HepG2 (cell line): ENCODE data around the gene ACSF3. TPM values are rescaled to one million over a fixed set of nuclear protein-coding genes. Genes with fewer than 3 reads are reported as not detected.
A peak's percentile ranks its signal among the peaks of the same experiment; 100 is the strongest.

Experiments
- ATAC-seq: fragments of 200-7000 bp; cut with Tn5 transposase; 3 replicates; pipeline ENCODE4 v1.9.1; 2020; ENCODE audit warnings: mild to moderate bottlenecking, moderate library complexity
- BruUV-seq: library from RNA; stranded (reverse); fragments of 400-500 nt; replicated peaks from 2 replicates; lab custom pipeline; 2021; lab: Mats Ljungman, UMichigan
- CTCF ChIA-PET: fragments of 300-600 bp; formaldehyde crosslinking; extraction: SDS; loops from one replicate; lab custom pipeline; 2021; ENCODE audit warnings: low total read pairs, inconsistent platforms, low intra/inter-chr PET ratio; lab: Yijun Ruan, JAX
- POLR2A ChIA-PET: fragments of 350-600 bp; sonication (Branson Sonifier 250); formaldehyde crosslinking; loops from one replicate; lab custom pipeline; 2020; ENCODE audit warnings: antibody characterized with exemption, inconsistent platforms; lab: Yijun Ruan, JAX
- DNase-seq: peaks from one replicate; pipeline ENCODE4 v3.0.0-alpha.2; 2015; ENCODE audit warnings: low spot score
- FAIRE-seq: peaks from 3 replicates; lab custom pipeline; 2011; peaks lifted over from hg19 to GRCh38; lab: Jason Lieb, UNC
- H2AFZ ChIP-seq: one replicate; pipeline ENCODE4 v1.6.1; 2011; ENCODE audit warnings: low read length, inconsistent platforms
- H3K27ac ChIP-seq: fragments of 300-600 bp; 3 replicates; pipeline ENCODE4 v1.8.0; 2011; ENCODE audit warnings: mixed run types, mild to moderate bottlenecking, mixed read lengths, low read length, inconsistent platforms; ENCODE audit not compliant: insufficient read depth; ENCODE audit errors: extremely low read length
- H3K27me3 ChIP-seq, 2 experiments: fragments of 200-600 bp in 1 of 2; 2 replicates in 1 of 2; 3 replicates in 1 of 2; pipeline versions ENCODE4 v1.6.0 to v1.8.0; 2011; ENCODE audit warnings: low read length in 2 of 2, mild to moderate bottlenecking in 2 of 2, moderate library complexity in 2 of 2, inconsistent platforms in 1 of 2; ENCODE audit not compliant: insufficient read depth in 2 of 2, control insufficient read depth in 1 of 2
- H3K36me3 ChIP-seq, 2 experiments: fragments of 200-600 bp in 1 of 2; replicated peaks in 1 of 2; 2 replicates in 1 of 2; 3 replicates in 1 of 2; pipeline versions ENCODE4 v1.5.1 to v1.8.0; 2011; ENCODE audit warnings: low read length in 2 of 2, inconsistent platforms in 1 of 2; ENCODE audit not compliant: insufficient read depth in 2 of 2, control insufficient read depth in 1 of 2
- H3K4me1 ChIP-seq: 2 replicates; pipeline ENCODE4 v1.5.1; 2012; ENCODE audit warnings: low read length, inconsistent platforms; ENCODE audit not compliant: insufficient read depth
- H3K4me2 ChIP-seq: 2 replicates; pipeline ENCODE4 v1.6.0; 2011; ENCODE audit warnings: low read depth, low read length, inconsistent platforms
- H3K4me3 ChIP-seq, 3 experiments: fragments of 200-600 bp in 1 of 3; sonication (generic), shearing (Covaris generic) in 1 of 3; replicated peaks in 1 of 3; 2 replicates each; pipeline ENCODE4 v1.5.1; 2011 to 2016; ENCODE audit warnings: low read length in 3 of 3, inconsistent platforms in 2 of 3, low read depth in 2 of 3, mild to moderate bottlenecking in 2 of 3, control low read depth in 1 of 3, mixed read lengths in 1 of 3; ENCODE audit not compliant: insufficient read depth in 1 of 3
- H3K79me2 ChIP-seq: one replicate; pipeline ENCODE4 v1.6.1; 2011; ENCODE audit warnings: low read length, inconsistent platforms; ENCODE audit not compliant: insufficient read depth
- H3K9ac ChIP-seq: 2 replicates; pipeline ENCODE4 v1.6.0; 2011; ENCODE audit warnings: mild to moderate bottlenecking, low read depth, low read length, inconsistent platforms; ENCODE audit not compliant: insufficient read depth
- H3K9me3 ChIP-seq: 2 replicates; pipeline ENCODE4 v1.5.1; 2012; ENCODE audit warnings: mild to moderate bottlenecking, low read length
- H4K20me1 ChIP-seq: 2 replicates; pipeline ENCODE4 v1.6.0; 2011; ENCODE audit warnings: inconsistent platforms, mild to moderate bottlenecking, low read length, moderate library complexity; ENCODE audit not compliant: insufficient read depth
- AGO2 ChIP-seq: fragments of 200-400 bp; formaldehyde crosslinking; optimal IDR thresholded peaks from 2 replicates; pipeline ENCODE3; 2017; ENCODE audit warnings: mild to moderate bottlenecking, low read depth, low read length, moderate library complexity
- EEA1 ChIP-seq: sonication (generic); formaldehyde crosslinking; IDR thresholded peaks from 2 replicates; pipeline ENCODE4 v1.5.1; 2020; ENCODE audit warnings: mild to moderate bottlenecking, missing genetic modification reagents, borderline replicate concordance
- HIC2 ChIP-seq: sonication (generic); formaldehyde crosslinking; IDR thresholded peaks from 2 replicates; pipeline ENCODE4 v1.9.0; 2022; ENCODE audit warnings: low read depth, missing genetic modification reagents
- HNRNPL ChIP-seq: fragments of 200-400 bp; formaldehyde crosslinking; IDR thresholded peaks from 2 replicates; pipeline ENCODE4 v1.6.1; 2017; ENCODE audit warnings: mild to moderate bottlenecking, low read depth, low read length
- MTF2 ChIP-seq: sonication (generic); formaldehyde crosslinking; IDR thresholded peaks from 2 replicates; pipeline ENCODE4 v1.5.0; 2020; ENCODE audit warnings: missing genetic modification reagents, borderline replicate concordance
- NR2C2 ChIP-seq: sonication (generic); formaldehyde crosslinking; IDR thresholded peaks from 2 replicates; pipeline ENCODE4 v1.4.0; 2020; ENCODE audit warnings: missing genetic modification reagents, mild to moderate bottlenecking, moderate library complexity, borderline replicate concordance
- RBFOX2 ChIP-seq: fragments of 200-400 bp; formaldehyde crosslinking; IDR thresholded peaks from 2 replicates; pipeline ENCODE4 v1.6.1; 2017; ENCODE audit warnings: low read depth, mild to moderate bottlenecking, low read length
- SMARCC2 ChIP-seq: fragments of 450-650 bp; IDR thresholded peaks from 2 replicates; pipeline ENCODE4 v1.6.1; 2017; ENCODE audit warnings: antibody characterized with exemption, mild to moderate bottlenecking
- ZMYM4 ChIP-seq: sonication (generic); formaldehyde crosslinking; IDR thresholded peaks from 2 replicates; pipeline ENCODE4 v1.8.1; 2023; ENCODE audit warnings: mild to moderate bottlenecking, missing genetic modification reagents
- ZNF17 ChIP-seq: sonication (generic); formaldehyde crosslinking; IDR thresholded peaks from 2 replicates; pipeline ENCODE4 v1.5.0; 2020; ENCODE audit warnings: mild to moderate bottlenecking, missing genetic modification reagents
- ZNF34 ChIP-seq: sonication (generic); formaldehyde crosslinking; IDR thresholded peaks from 2 replicates; pipeline ENCODE4 v1.4.0; 2020; ENCODE audit warnings: mild to moderate bottlenecking, missing genetic modification reagents, borderline replicate concordance
- ZNF572 ChIP-seq: sonication (generic); formaldehyde crosslinking; IDR thresholded peaks from 2 replicates; pipeline ENCODE4 v1.5.1; 2020; ENCODE audit warnings: mild to moderate bottlenecking, missing genetic modification reagents
- WGBS: methylation state at CpG from one replicate; pipeline ENCODE4 v1.1.6; 2017; ENCODE audit warnings: low lambda C conversion rate; 5-methylcytosine and 5-hydroxymethylcytosine counted together
- in situ Hi-C: cut with HindIII; loops from 2 replicates; pipeline ENCODE4 v1.10.0; 2017; ENCODE audit warnings: low pct_unique_long_range_greater_than_20kb; ENCODE audit not compliant: extremely low pct_ligation_motif_present
- intact Hi-C: fragments of 100-400 bp; cut with micrococcal nuclease; formaldehyde crosslinking; loops from one replicate; pipeline ENCODE4 v1.10.0; 2022; ENCODE audit not compliant: unreplicated experiment
- polyA plus RNA-seq, 8 experiments: library from polyadenylated mRNA; depleted of rRNA in 3 of 8; stranded (reverse) in 7 of 8; unstranded in 1 of 8; fragments of >200 nt; fragmentation: Illumina TruSeq in 4 of 8; extraction: Trizol in 4 of 8; gene quantifications; 2 replicates each; pipeline versions ENCODE4 v1.2.1 to v1.2.3, GENCODE V29; 2011 to 2016; ENCODE audit warnings: low read depth in 4 of 8, missing spikeins in 1 of 8, mixed read lengths in 1 of 8; ENCODE audit not compliant: insufficient read depth in 1 of 8
- total RNA-seq, 5 experiments: library from RNA; depleted of rRNA; stranded (reverse); fragments of >200 nt; fragmentation: Illumina TruSeq; extraction: Trizol; gene quantifications; 2 replicates each; pipeline ENCODE4 v1.2.3, GENCODE V29; 2016; ENCODE audit warnings: low read depth in 1 of 5

ACSF3 gene
- total and polyA plus RNA-seq, 2 of the 13 experiments (the other 11 are each of a cell fraction or from before 2014, with no cell fraction given): 14.9 to 30.6 TPM

- H3K9me3 ChIP-seq: no peaks in the 10 kb centered on the region
- intact Hi-C loops: no loop called here
- TF ChIP-seq HIC2 (CRISPR knock-in tag) (peak; percentile 65; the same call in 1 of the 2 replicates), HNRNPL (peak; percentile 97), EEA1 (CRISPR knock-in tag) (0 out of 2 replicates have a peak, but pooled peaks have one; percentile 0), NR2C2 (CRISPR knock-in tag) (0 out of 2 replicates have a peak, but pooled peaks have one; percentile 8), ZNF572 (CRISPR knock-in tag) (0 out of 2 replicates have a peak, but pooled peaks have one; percentile 50), MTF2 (CRISPR knock-in tag) (0 out of 2 replicates have a peak, but pooled peaks have one; percentile 50), ZNF34 (no peak), RBFOX2 (0 out of 2 replicates have a peak, but pooled peaks have one; percentile 30), AGO2 (peak; percentile 26), SMARCC2 (no peak), ZMYM4 (CRISPR knock-in tag) (no peak), ZNF17 (CRISPR knock-in tag) (no peak)
- TF ChIP-seq, all 625 proteins: peak for 8
- Histone ChIP-seq H4K20me1 (no peaks in the 10 kb centered on the region), H3K4me2 (peak overlapping the region; percentile 55), H3K36me3 (no peaks in the 10 kb centered on the region), H3K27ac (no peak overlapping the region), H2AFZ (no peak overlapping the region), H3K27me3 (peaks cover 28 to 91% of the 10 kb centered on the region in 2 experiments), H3K9ac (no peak overlapping the region), H3K4me3 (peak overlapping the region in 2 of 3 experiments; percentile 12 to 42; a peak in 2 of 6 replicates), H3K79me2 (no peaks in the 10 kb centered on the region), H3K4me1 (peaks cover 20% of the 10 kb centered on the region)
- WGBS: 21% methylated on average over 11 of the region's 22 CpGs
- CTCF ChIA-PET: no interaction called here
- no peak for DNase-seq
- POLR2A ChIA-PET: no interaction called here
- FAIRE-seq: no peak
- ATAC-seq: no peak; the same call in 2 of the 3 replicates
- BruUV-seq: no TSS peak
- in situ Hi-C loops: no loop called here
Measured at GRCh38 chr16:89049484-89050118, 44.1 kb upstream of the ACSF3 start.
